ENCODE measurements around the gene AFAP1L2.

GRCh38 chr10:114441107-114441506 is 36.8 kb upstream of the AFAP1L2 start:
- TF ChIP-seq PATZ1 (CRISPR knock-in tag; IDR thresholded peaks at IDR 0.05; ENCODE audit: borderline replicate concordance), result no peak
- no peak for TF ChIP-seq ZFP30 (CRISPR knock-in tag; IDR thresholded peaks at IDR 0.05)
- no peak for TF ChIP-seq TOX (CRISPR knock-in tag; IDR thresholded peaks at IDR 0.05; ENCODE audit: borderline replicate concordance)
- no peak for TF ChIP-seq SNAI2 (CRISPR knock-in tag; IDR thresholded peaks at IDR 0.05)
- no peak for TF ChIP-seq RARB (CRISPR knock-in tag; IDR thresholded peaks at IDR 0.05)
- TF ChIP-seq ZNF70 (CRISPR knock-in tag; IDR thresholded peaks at IDR 0.05), result no peak
- TF ChIP-seq ARNTL (CRISPR knock-in tag; IDR thresholded peaks at IDR 0.05; ENCODE audit: borderline replicate concordance, low read depth), result no peak
- no peak for TF ChIP-seq CREB5 (CRISPR knock-in tag; IDR thresholded peaks at IDR 0.05; ENCODE audit: low read depth)
- no peak for TF ChIP-seq TSHZ2 (CRISPR knock-in tag; IDR thresholded peaks at IDR 0.05)
- TF ChIP-seq ZNF565 (CRISPR knock-in tag; conservative IDR thresholded peaks at IDR 0.05; ENCODE audit: low read depth), result no peak
- no peak for TF ChIP-seq ZC3H10 (CRISPR knock-in tag; IDR thresholded peaks at IDR 0.05)
- no peak for TF ChIP-seq ZFP3 (CRISPR knock-in tag; IDR thresholded peaks at IDR 0.05)
- TF ChIP-seq OSR1 (CRISPR knock-in tag; IDR thresholded peaks at IDR 0.05), result no peak
- TF ChIP-seq CSDC2 (CRISPR knock-in tag; IDR thresholded peaks at IDR 0.05), result no peak
